PC-3 (cell line): ENCODE results near the gene SYT7. TPM values are rescaled to one million over a fixed set of nuclear protein-coding genes. Genes with fewer than 3 reads are reported as not detected.

Experiments
- ATAC-seq: fragments of 200-7000 bp; cut with Tn5 transposase; 2 replicates; pipeline ENCODE4 v1.9.1; 2020; ENCODE audit warnings: mild to moderate bottlenecking, moderate library complexity
- BruUV-seq: library from RNA; stranded (reverse); fragments of 400-500 nt; replicated peaks from 2 replicates; lab custom pipeline; 2021; lab: Mats Ljungman, UMichigan
- CTCF ChIA-PET: fragments of 300-600 bp; sonication (Branson Sonifier 250); formaldehyde crosslinking; loops from one replicate; lab custom pipeline; 2022; ENCODE audit warnings: antibody characterized with exemption; lab: Charles Lee
- POLR2A ChIA-PET: fragments of 300-600 bp; sonication (Branson Sonifier 250); formaldehyde crosslinking; loops from one replicate; lab custom pipeline; 2022; ENCODE audit warnings: antibody characterized with exemption; ENCODE audit not compliant: unreplicated experiment; lab: Charles Lee
- DNase-seq: peaks from one replicate; pipeline ENCODE4 v3.0.0-alpha.2; 2015
- H2AFZ ChIP-seq: fragments of 300-600 bp; sonication (generic); 2 replicates; pipeline ENCODE4 v1.6.0; 2016; ENCODE audit warnings: antibody characterized with exemption, low read length
- H3F3A ChIP-seq: fragments of 300-600 bp; sonication (generic); one replicate; pipeline ENCODE4 v1.6.0; 2017; ENCODE audit warnings: antibody characterized with exemption, low read length, control low read depth, mild to moderate bottlenecking; ENCODE audit not compliant: unreplicated experiment
- H3K27ac ChIP-seq: fragments of 300-600 bp; sonication (generic); 2 replicates; pipeline ENCODE4 v1.5.1; 2016; ENCODE audit warnings: mild to moderate bottlenecking, low read length
- H3K27me3 ChIP-seq: fragments of 300-600 bp; sonication (generic); 2 replicates; pipeline ENCODE4 v1.6.1; 2016; ENCODE audit warnings: low read length, mixed read lengths
- H3K36me3 ChIP-seq: fragments of 300-600 bp; sonication (generic); 2 replicates; pipeline ENCODE4 v1.6.1; 2016; ENCODE audit warnings: low read depth, mixed run types, low read length, mixed read lengths
- H3K4me1 ChIP-seq: fragments of 300-600 bp; sonication (generic); 2 replicates; pipeline ENCODE4 v1.5.1; 2016; ENCODE audit warnings: low read length; ENCODE audit not compliant: insufficient read depth
- H3K4me2 ChIP-seq: fragments of 300-600 bp; sonication (generic); 2 replicates; pipeline ENCODE4 v1.6.0; 2016; ENCODE audit warnings: low read length
- H3K4me3 ChIP-seq: fragments of 300-600 bp; sonication (generic); 2 replicates; pipeline ENCODE4 v1.5.1; 2016; ENCODE audit warnings: mild to moderate bottlenecking, low read length, mixed read lengths
- H3K79me2 ChIP-seq: fragments of 300-600 bp; sonication (generic); 2 replicates; pipeline ENCODE4 v1.6.1; 2017; ENCODE audit warnings: low read length, mixed read lengths
- H3K9ac ChIP-seq: fragments of 300-600 bp; sonication (generic); 2 replicates; pipeline ENCODE4 v1.6.0; 2016; ENCODE audit warnings: mild to moderate bottlenecking, low read length
- H3K9me2 ChIP-seq: fragments of 300-600 bp; sonication (generic); replicated peaks from 2 replicates; pipeline ENCODE4 v1.6.1; 2016; ENCODE audit warnings: mixed run types, low read length, mixed read lengths
- H3K9me3 ChIP-seq: fragments of 300-600 bp; sonication (generic); 2 replicates; pipeline ENCODE4 v1.6.1; 2016; ENCODE audit warnings: low read length, mixed read lengths
- H4K20me1 ChIP-seq: fragments of 300-600 bp; sonication (generic); 2 replicates; pipeline ENCODE4 v1.6.1; 2016; ENCODE audit warnings: low read length, mixed read lengths
- CTCF ChIP-seq: fragments of 300-600 bp; sonication (generic); conservative IDR thresholded peaks from 2 replicates; pipeline ENCODE4 v1.5.1; 2017; ENCODE audit warnings: antibody characterized with exemption, low read depth, mild to moderate bottlenecking, low read length
- EZH2 ChIP-seq: fragments of 300-600 bp; sonication (generic); IDR thresholded peaks from one replicate; pipeline ENCODE4 v1.6.1; 2017; ENCODE audit warnings: antibody characterized with exemption, mild to moderate bottlenecking, low read length; ENCODE audit not compliant: unreplicated experiment
- EZH2phosphoT487 ChIP-seq: fragments of 300-600 bp; sonication (generic); IDR thresholded peaks from 2 replicates; pipeline ENCODE4 v1.6.1; 2018; ENCODE audit warnings: mild to moderate bottlenecking, antibody characterized with exemption, low read length, borderline replicate concordance
- intact Hi-C: fragments of 100-400 bp; cut with micrococcal nuclease; formaldehyde crosslinking; loops from 2 replicates; pipeline ENCODE4 v1.9.0; 2023
- total RNA-seq: library from RNA; depleted of rRNA; stranded (reverse); fragments of >200 nt; gene quantifications from 2 replicates; pipeline ENCODE4 v1.2.3, GENCODE V29; 2014

SYT7 gene
- total RNA-seq, 1 experiment from 2014 or later = 23.2 TPM

GRCh38 chr11:61549662-61550568 lies 31.0 kb downstream of the SYT7 start:
- no peak overlapping the region for H3K4me2 ChIP-seq
- BruUV-seq = no TSS peak
- H3K9me2 ChIP-seq = no peaks in the 10 kb centered on the region
- H2AFZ ChIP-seq = no peak overlapping the region
- H3K27me3 ChIP-seq = no peaks in the 10 kb centered on the region
- no peak for TF ChIP-seq CTCF
- no peak for TF ChIP-seq EZH2phosphoT487
- no peak for TF ChIP-seq EZH2
- H4K20me1 ChIP-seq = no peaks in the 10 kb centered on the region
- H3K79me2 ChIP-seq = no peaks in the 10 kb centered on the region
- DNase-seq (no peak), ATAC-seq (no peak)
- CTCF ChIA-PET = no interaction called here
- POLR2A ChIA-PET = interaction anchor here (1.1 kb wide), 1 partner anchor 65 kb away, joined by 3 read pairs; no protein-coding TSS in a partner anchor
- H3K9me3 ChIP-seq = no peaks in the 10 kb centered on the region
- H3K4me3 ChIP-seq = no peak overlapping the region
- no peak overlapping the region for H3K27ac ChIP-seq
- H3K36me3 ChIP-seq = no peaks in the 10 kb centered on the region
- H3K9ac ChIP-seq = no peak overlapping the region
- intact Hi-C loops = no loop called here
- no peaks in the 10 kb centered on the region for H3F3A ChIP-seq
- H3K4me1 ChIP-seq = peaks cover 4% of the 10 kb centered on the region; the same call in 1 of the 2 replicates

DNA sequence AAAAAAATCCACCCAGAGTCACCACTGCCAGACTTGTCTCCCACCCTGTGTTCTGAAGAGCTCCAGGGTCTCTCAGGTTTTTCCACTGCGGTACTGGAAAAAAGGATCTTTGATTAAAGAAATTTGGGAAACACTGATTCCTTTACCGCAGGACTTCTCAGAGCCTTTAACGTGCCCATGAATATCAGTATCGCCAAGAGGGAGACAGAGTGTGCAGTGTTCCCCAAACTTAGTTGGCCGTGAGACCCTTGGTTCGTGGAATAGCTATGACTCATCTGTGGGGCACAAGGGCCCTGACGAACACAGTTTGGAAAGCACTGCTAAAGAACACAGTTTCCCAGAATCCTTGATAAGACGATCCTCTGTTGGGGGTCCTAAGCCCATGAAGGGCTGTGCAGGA lies 31.7 kb downstream of the SYT7 start:
- TF ChIP-seq EZH2 = no peak
- Histone ChIP-seq H3K9ac (no peak overlapping the region), H2AFZ (no peak overlapping the region), H4K20me1 (no peaks in the 10 kb centered on the region), H3F3A (no peaks in the 10 kb centered on the region), H3K79me2 (no peaks in the 10 kb centered on the region), H3K9me2 (no peaks in the 10 kb centered on the region), H3K4me1 (peaks cover 8% of the 10 kb centered on the region), H3K27ac (no peak overlapping the region), H3K27me3 (no peaks in the 10 kb centered on the region), H3K4me3 (no peak overlapping the region), H3K9me3 (no peaks in the 10 kb centered on the region), H3K36me3 (no peaks in the 10 kb centered on the region), H3K4me2 (no peak overlapping the region)
- ATAC-seq (no peak), DNase-seq (no peak)
- intact Hi-C loops = no loop called here
- ChIA-PET POLR2A (interaction anchor here (1.1 kb wide), 1 partner anchor 65 kb away, joined by 3 read pairs; no protein-coding TSS in a partner anchor), CTCF (no interaction called here)
- no TSS peak for BruUV-seq

DNA sequence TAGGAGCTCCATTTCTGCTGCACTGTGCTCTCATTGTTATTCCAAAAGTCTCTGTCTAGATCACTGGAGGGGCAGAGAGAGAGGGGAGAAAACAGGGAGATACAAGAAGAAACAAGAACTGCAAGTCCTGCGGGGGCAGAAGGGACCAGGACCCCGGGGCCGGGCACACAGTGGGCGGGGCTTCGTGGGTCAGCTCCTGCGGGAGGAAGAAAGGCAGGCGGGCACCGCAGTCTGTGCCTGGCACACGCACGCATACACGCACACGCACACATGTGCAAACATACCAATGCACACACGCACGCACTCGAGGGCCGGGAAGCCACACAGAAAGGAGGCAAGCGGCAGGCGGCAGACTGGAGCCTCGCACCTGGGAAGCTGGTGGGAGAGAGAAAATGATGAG lies 33.6 kb downstream of the SYT7 start:
- H3K4me1 ChIP-seq = peaks cover 26% of the 10 kb centered on the region
- H3K9me2 ChIP-seq = no peaks in the 10 kb centered on the region
- H3K4me3 ChIP-seq = no peak overlapping the region
- H3K27ac ChIP-seq = no peak overlapping the region
- H3K9me3 ChIP-seq = no peaks in the 10 kb centered on the region
- ChIA-PET POLR2A (no interaction called here), CTCF (interaction anchor here (0.6 kb wide), 1 partner anchor 101 kb away, joined by 3 read pairs; no protein-coding TSS in a partner anchor)
- H3K36me3 ChIP-seq = no peaks in the 10 kb centered on the region
- no peak overlapping the region for H3K9ac ChIP-seq
- no peaks in the 10 kb centered on the region for H3F3A ChIP-seq
- BruUV-seq = no TSS peak
- ATAC-seq (no peak), DNase-seq (no peak)
- H3K4me2 ChIP-seq = no peak overlapping the region
- H4K20me1 ChIP-seq = no peaks in the 10 kb centered on the region
- no peak overlapping the region for H2AFZ ChIP-seq
- TF ChIP-seq CTCF (no peak), EZH2phosphoT487 (no peak), EZH2 (no peak)
- intact Hi-C loops = no loop called here
- H3K27me3 ChIP-seq = no peaks in the 10 kb centered on the region
- no peaks in the 10 kb centered on the region for H3K79me2 ChIP-seq
